Kasumi-1 (cell line): ENCODE data around the gene TNFRSF6B.

ENCODE experiments used
- DNase-seq, 2 experiments: peaks; one replicate each; lab custom pipeline; 2025; lab: John Stamatoyannopoulos, UW

The TNFRSF6B gene

GRCh38 chr20:63697868-63698545 lies 1.6 kb downstream of the TNFRSF6B start:
- DNase-seq, result no peak

- no peak for DNase-seq
These were observed 2.5 kb downstream of the TNFRSF6B start for GRCh38 chr20:63698739-63699465.

- no peak for DNase-seq
These were observed 3.2 kb downstream of the TNFRSF6B start for GRCh38 chr20:63699466-63700198.

GRCh38 chr20:63700199-63701050 lies 4.0 kb downstream of the TNFRSF6B start:
- DNase-seq, result no peak

GRCh38 chr20:63701051-63701328 lies 4.5 kb downstream of the TNFRSF6B start:
- DNase-seq, result no peak

- no peak for DNase-seq
These were observed 5.0 kb downstream of the TNFRSF6B start for GRCh38 chr20:63701329-63702035.

GRCh38 chr20:63702036-63702665 lies 5.7 kb downstream of the TNFRSF6B start:
- DNase-seq, result no peak

GRCh38 chr20:63702751-63703470 lies 6.5 kb downstream of the TNFRSF6B start:
- no peak for DNase-seq

- no peak for DNase-seq
These were observed 7.1 kb downstream of the TNFRSF6B start for GRCh38 chr20:63703471-63703975.

GRCh38 chr20:63703976-63704748 lies 7.7 kb downstream of the TNFRSF6B start:
- DNase-seq, result no peak

- DNase-seq, result no peak
These were observed 8.3 kb downstream of the TNFRSF6B start for GRCh38 chr20:63704749-63705117.

- no peak for DNase-seq
These were observed 9.0 kb downstream of the TNFRSF6B start for GRCh38 chr20:63705232-63706026.

- no peak for DNase-seq
These were observed 9.7 kb downstream of the TNFRSF6B start for GRCh38 chr20:63706027-63706695.

- DNase-seq, result no peak
These were observed 10.6 kb downstream of the TNFRSF6B start for GRCh38 chr20:63706852-63707557.

- peak; percentile 77 to 85 for DNase-seq
These were observed 11.3 kb downstream of the TNFRSF6B start, which contains the start of the genes ARFRP1 and ZGPAT for GRCh38 chr20:63707558-63708300. Gene ARFRP1 (minus strand): TSS chr20:63707976. CDS start chr20:63707091, 885 bp downstream. Gene ZGPAT (plus strand): TSS chr20:63708039. CDS start chr20:63708581, 542 bp downstream.
